Spleen (tissue), 7 donors: ENCODE data around the gene ABCC10.

Source experiments
- CTCF ChIP-seq, 11 experiments: fragments of 200-600 bp in 7 of 11; fragments of 450-650 bp in 4 of 11; sonication (generic) in 4 of 11; IDR thresholded peaks in 8 of 11; conservative IDR thresholded peaks in 3 of 11; 1 replicate in 7 of 11; 2 replicates in 4 of 11; pipeline versions ENCODE4 v1.4.0 to v1.8.0; 2016 to 2021; ENCODE audit warnings: antibody characterized with exemption in 11 of 11, inconsistent platforms in 4 of 11, mild to moderate bottlenecking in 1 of 11
- POLR2A ChIP-seq, 3 donors: fragments of 450-650 bp; IDR thresholded peaks; one replicate each; pipeline ENCODE4 v1.5.1; 2017; ENCODE audit warnings: antibody characterized with exemption in 3 of 3, mild to moderate bottlenecking in 1 of 3
- POLR2AphosphoS5 ChIP-seq, 3 donors: sonication (generic); formaldehyde crosslinking; IDR thresholded peaks; one replicate each; pipeline ENCODE4 v1.5.1; 2017; ENCODE audit warnings: antibody characterized with exemption in 3 of 3
- donor health status: DM: no; HTN: no; CAD: no; lungs with moderate emphysema.
- donor health status: DM: no; HTN: no; CAD: no.
- donor health status: DM: no; HTN: no; CAD: no.

- TF ChIP-seq CTCF (IDR thresholded peaks at IDR 0.05 in 8 of 11, conservative IDR thresholded peaks at IDR 0.05 in 3 of 11) (no peak), POLR2A (IDR thresholded peaks at IDR 0.05) (no peak), POLR2AphosphoS5 (IDR thresholded peaks at IDR 0.05) (no peak)
Observed at GRCh38 chr6:43389730-43390295, 37.5 kb upstream of the ABCC10 start.
